ENCODE measurements around the gene SSBP2. TPM values are rescaled to one million over a fixed set of nuclear protein-coding genes. Genes with fewer than 3 reads are reported as not detected.

Gene SSBP2
- total and polyA plus RNA-seq, 2 of the 8 experiments (the other 6 are each of a cell fraction or from before 2014, with no cell fraction given), result 21.5 to 36.2 TPM

GRCh38 chr5:81749561-81750307 is 1.2 kb downstream of the SSBP2 start:
- Histone ChIP-seq H3K4me3 (ENCODE audit: extremely low read depth in 1 of 4, insufficient read depth in 2 of 4, low read depth in 3 of 4, low read length in 4 of 4) (peak overlapping the region; percentile 49 to 75 (median 62)), H3K27ac (ENCODE audit: low read depth, low read length) (no peak overlapping the region), H3K9ac (replicated peaks in 1 of 4; ENCODE audit: extremely low read depth in 1 of 4, low read depth in 3 of 4, low read length in 3 of 4) (peak overlapping the region in 2 of 4 experiments; percentile 29 to 77; a peak in 3 of 7 replicates), H3K18ac (ENCODE audit: extremely low read depth, low read length) (no peak overlapping the region), H4K5ac (ENCODE audit: insufficient read length, low read depth, low read length) (peak overlapping the region; percentile 55), H2AFZ (ENCODE audit: low read length) (0 out of 2 replicates have a peak overlapping the region, but pooled peaks have one; percentile 1), H3K27me3 (replicated peaks in 1 of 4; ENCODE audit: control insufficient read depth in 3 of 4, extremely low read depth in 1 of 4, insufficient read depth in 3 of 4, low read length in 3 of 4) (no peaks in the 10 kb centered on the region; a peak in 1 of 7 replicates), H3K56ac (replicated peaks; ENCODE audit: insufficient read length, low read depth, low read length) (no peak overlapping the region), H3K4me2 (ENCODE audit: insufficient read depth in 1 of 2, low read depth in 2 of 2, low read length in 2 of 2) (peak overlapping the region; percentile 72 to 88), H2AK5ac (ENCODE audit: low read depth, low read length) (no peak overlapping the region), H2BK5ac (ENCODE audit: low read depth, low read length) (no peak overlapping the region), H3K36me3 (ENCODE audit: control insufficient read depth in 2 of 4, insufficient read depth in 4 of 4, low read length in 3 of 4) (no peaks in the 10 kb centered on the region), H3K4me1 (replicated peaks in 1 of 4; ENCODE audit: control insufficient read depth in 3 of 4, insufficient read depth in 4 of 4, low read length in 3 of 4) (peaks cover 4 to 17% (median 12%) of the 10 kb centered on the region in 4 experiments; a peak in 6 of 7 replicates), H2BK15ac (ENCODE audit: low read length) (no peak overlapping the region), H4K91ac (replicated peaks; ENCODE audit: insufficient read length, low read length) (no peak overlapping the region), H4K20me1 (replicated peaks in 1 of 2; ENCODE audit: control insufficient read depth in 1 of 2, insufficient read depth in 2 of 2, low read length in 2 of 2) (no peaks in the 10 kb centered on the region), H3K14ac (ENCODE audit: insufficient read length) (no peak overlapping the region), H3K79me2 (ENCODE audit: control insufficient read depth in 1 of 2, insufficient read depth in 2 of 2, low read length in 2 of 2) (peaks cover 0 to 10% of the 10 kb centered on the region in 2 experiments; a peak in 2 of 4 replicates), H2BK20ac (ENCODE audit: low read length) (no peak overlapping the region), H3K79me1 (ENCODE audit: low read depth, low read length) (no peaks in the 10 kb centered on the region), H2BK120ac (replicated peaks; ENCODE audit: low read depth, low read length) (no peak overlapping the region), H3K4ac (replicated peaks; ENCODE audit: insufficient read length, low read depth, low read length) (no peak overlapping the region), H3K23me2 (ENCODE audit: low read depth, low read length) (peaks cover 10% of the 10 kb centered on the region), H3K9me3 (ENCODE audit: insufficient read depth in 2 of 2, low read depth in 1 of 2, low read length in 1 of 2) (no peaks in the 10 kb centered on the region), H3K23ac (ENCODE audit: insufficient read length) (no peak overlapping the region), H4K8ac (ENCODE audit: extremely low read depth, insufficient read depth, low read length) (no peak overlapping the region; the same call in 1 of the 2 replicates), H2BK12ac (ENCODE audit: low read depth, low read length) (no peak overlapping the region)
- FAIRE-seq (no peak), DNase-seq (ENCODE audit: low read depth in 1 of 2, low spot score in 2 of 2) (peak in 1 of 2 experiments; percentile 80)
- 0% methylated on average over 18 of the region's 61 CpGs; no CpG with 5 or more reads in 1 of the 2 experiments for WGBS, 2 experiments (ENCODE audit: extremely low coverage in 1 of 2, insufficient coverage in 1 of 2, insufficient read length in 1 of 2, insufficient replicate concordance in 2 of 2, low coverage in 1 of 2, low lambda C conversion rate in 2 of 2, missing lambda C conversion rate in 1 of 2)
- ChIA-PET CTCF (ENCODE audit: partially characterized antibody) (interaction anchor here (0.7 to 2.7 kb wide), 7 partner anchors 85 to 509 kb away, joined by 3 to 19 read pairs (median 3); no protein-coding TSS in a partner anchor), POLR2A (ENCODE audit: partially characterized antibody) (interaction anchor here (0.8 to 8.0 kb wide), 4 partner anchors 8 to 100 kb away, joined by 3 to 157 read pairs (median 10); no protein-coding TSS in a partner anchor)
- TF ChIP-seq BCL11A (IDR thresholded peaks at IDR 0.05; ENCODE audit: low read depth in 2 of 2, low read length in 2 of 2) (no peak), RAD21 (IDR thresholded peaks at IDR 0.05 in 1 of 2, conservative IDR thresholded peaks at IDR 0.05 in 1 of 2; ENCODE audit: low read depth in 2 of 2, low read length in 2 of 2) (peak in 1 of 2 experiments; percentile 1; a peak in 2 of 4 replicates), RBBP5 (IDR thresholded peaks at IDR 0.05; ENCODE audit: borderline replicate concordance, low read depth, low read length) (peak; percentile 59; the same call in 1 of the 2 replicates), KDM4A (IDR thresholded peaks at IDR 0.05; ENCODE audit: low read depth, low read length, severe bottlenecking) (peak; percentile 2)
